Muscle of back (tissue), 11 donors: ENCODE data around the gene PAWR. TPM values are rescaled to one million over a fixed set of nuclear protein-coding genes. Genes with fewer than 3 reads are reported as not detected.
"Not testable (repeated sequence)": the region's sequence is repeated elsewhere in the genome, so short reads cannot be mapped to it uniquely, and the experiment has no call there.

Experiments used
- DNase-seq, 3 donors: peaks; one replicate each; pipeline versions ENCODE4 v3.0.0 to v3.0.0-alpha.2; 2013
- polyA plus RNA-seq, 10 donors: library from polyadenylated mRNA; unstranded; fragments of 120-200 nt; gene quantifications; one replicate each; pipeline ENCODE4 v1.2.1, GENCODE V29; 2013; ENCODE audit not compliant: insufficient read length in 10 of 10

The PAWR gene
- polyA plus RNA-seq, 10 donors, result 4.9 to 14.1 (median 9.6) TPM

- no peak for DNase-seq
Measured at GRCh38 chr12:79592865-79593264, 97.9 kb downstream of the PAWR start.

GRCh38 chr12:79591988-79592387 lies 98.8 kb downstream of the PAWR start:
- no peak for DNase-seq

- DNase-seq, result no peak
Measured at GRCh38 chr12:79590751-79591150, 100.0 kb downstream of the PAWR start.

- DNase-seq, result no peak
Measured at GRCh38 chr12:79587368-79587767, 103.4 kb downstream of the PAWR start.

GRCh38 chr12:79585147-79585546 lies 105.6 kb downstream of the PAWR start:
- DNase-seq, result no peak

- DNase-seq, result no peak
Measured at GRCh38 chr12:79573820-79574219, 116.9 kb downstream of the PAWR start.

- DNase-seq, result no peak
Measured at GRCh38 chr12:79569679-79570078, 121.1 kb downstream of the PAWR start.

- no peak for DNase-seq
Measured at GRCh38 chr12:79567175-79567563, 123.6 kb downstream of the PAWR start.

GRCh38 chr12:79566452-79567174 lies 124.2 kb downstream of the PAWR start:
- no peak for DNase-seq

GRCh38 chr12:79564727-79565350 lies 125.9 kb downstream of the PAWR start:
- not testable (repeated sequence) for DNase-seq

GRCh38 chr12:79563021-79563740 lies 127.6 kb downstream of the PAWR start:
- DNase-seq, result no peak

- no peak for DNase-seq
Measured at GRCh38 chr12:79561401-79562132, 129.2 kb downstream of the PAWR start.

GRCh38 chr12:79560225-79560889 lies 130.4 kb downstream of the PAWR start:
- DNase-seq, result no peak

- no peak for DNase-seq
Measured at GRCh38 chr12:79559591-79559990, 131.2 kb downstream of the PAWR start.

- DNase-seq, result peak in 1 of 3 donors; percentile 33
Measured at GRCh38 chr12:79558924-79559469, 131.8 kb downstream of the PAWR start.

GRCh38 chr12:79557690-79558315 lies 133.0 kb downstream of the PAWR start:
- peak; percentile 64 to 85 (median 64) for DNase-seq

GRCh38 chr12:79555028-79555925 lies 135.5 kb downstream of the PAWR start:
- DNase-seq, result peak; percentile 43 to 79 (median 52)

- no peak for DNase-seq
Measured at GRCh38 chr12:79553863-79554574, 136.7 kb downstream of the PAWR start.

- no peak for DNase-seq
Measured at GRCh38 chr12:79552192-79552591, 138.6 kb downstream of the PAWR start.
